Measurements from ENCODE around the gene AKIRIN2. TPM values are rescaled to one million over a fixed set of nuclear protein-coding genes. Genes with fewer than 3 reads are reported as not detected.

The AKIRIN2 gene
- total and polyA plus RNA-seq, 2 of the 13 experiments (the other 11 are each of a cell fraction or from before 2014, with no cell fraction given): 15.6 to 23.4 TPM

- TF ChIP-seq ZNF609 (CRISPR knock-in tag; IDR thresholded peaks at IDR 0.05; ENCODE audit: borderline replicate concordance): no peak
Observed at GRCh38 chr6:87745966-87746721, 44.1 kb upstream of the AKIRIN2 start (continued).

- Histone ChIP-seq H3K4me3 (replicated peaks in 1 of 3; ENCODE audit: insufficient read depth in 1 of 3, low read depth in 2 of 3, low read length in 3 of 3) (no peak overlapping the region), H3K27ac (ENCODE audit: extremely low read length, insufficient read depth, low read length) (no peak overlapping the region), H3K36me3 (replicated peaks in 1 of 2; ENCODE audit: control insufficient read depth in 1 of 2, insufficient read depth in 2 of 2, low read length in 2 of 2) (no peaks in the 10 kb centered on the region), H3K27me3 (ENCODE audit: control insufficient read depth in 1 of 2, insufficient read depth in 2 of 2, low read length in 2 of 2) (no peaks in the 10 kb centered on the region), H3K9me3 (ENCODE audit: low read length) (no peaks in the 10 kb centered on the region), H3K9ac (ENCODE audit: insufficient read depth, low read depth, low read length) (no peak overlapping the region), H3K4me1 (ENCODE audit: insufficient read depth, low read length) (peaks cover 32% of the 10 kb centered on the region), H4K20me1 (ENCODE audit: insufficient read depth, low read length) (no peaks in the 10 kb centered on the region), H2AFZ (ENCODE audit: low read length) (no peak overlapping the region), H3K79me2 (ENCODE audit: insufficient read depth, low read length) (no peaks in the 10 kb centered on the region), H3K4me2 (ENCODE audit: low read depth, low read length) (no peak overlapping the region)
- WGBS (ENCODE audit: low lambda C conversion rate): 59% methylated on average over 2 of the region's 2 CpGs
- in situ Hi-C loops (cut with HindIII; ENCODE audit: extremely low pct_ligation_motif_present, low pct_unique_long_range_greater_than_20kb): no loop called here
- DNase-seq (ENCODE audit: low spot score) (no peak), FAIRE-seq (no peak), ATAC-seq (no peak)
- no TSS peak for BruUV-seq (replicated peaks)
- TF ChIP-seq TEAD2 (CRISPR knock-in tag; IDR thresholded peaks at IDR 0.05): no peak
- CTCF ChIA-PET (ENCODE audit: low intra/inter-chr PET ratio, low total read pairs): no interaction called here
- intact Hi-C loops (cut with micrococcal nuclease; ENCODE audit: unreplicated experiment): no loop called here
- POLR2A ChIA-PET: no interaction called here
Observed at GRCh38 chr6:87743454-87743853, 41.4 kb upstream of the AKIRIN2 start.
